Activated CD4-positive, alpha-beta T cell treated with anti-CD3 and anti-CD28 coated beads for 1 hour (primary cell): ENCODE measurements around the gene MARVELD3.
A peak's percentile ranks its signal among the peaks of the same experiment; 100 is the strongest.
"Not testable (repeated sequence)": the region's sequence is repeated elsewhere in the genome, so short reads cannot be mapped to it uniquely, and the experiment has no call there.

Experiments used
- DNase-seq: peaks from one replicate; pipeline ENCODE4 v3.0.0-alpha.2; 2020

The MARVELD3 gene

GRCh38 chr16:71626018-71626857, at the start of gene MARVELD3:
Gene MARVELD3, plus strand, starts transcription at chr16:71626184. Its CDS starts 46 bp downstream, at chr16:71626230.
- peak; percentile 14 for DNase-seq

- DNase-seq: no peak
These were observed 49.0 kb upstream of the MARVELD3 start, which contains the start of gene TAT for GRCh38 chr16:71576971-71577370. Gene TAT, minus strand, starts transcription at chr16:71577092. Its CDS starts 677 bp downstream, at chr16:71576415.

- not testable (repeated sequence) for DNase-seq
These were observed 43.5 kb upstream of the MARVELD3 start for GRCh38 chr16:71582553-71582848.

GRCh38 chr16:71584543-71585317, 41.3 kb upstream of the MARVELD3 start:
- DNase-seq: no peak

GRCh38 chr16:71585318-71585703, 40.7 kb upstream of the MARVELD3 start:
- DNase-seq: no peak

GRCh38 chr16:71589334-71589733, 36.6 kb upstream of the MARVELD3 start:
- not testable (repeated sequence) for DNase-seq

GRCh38 chr16:71590071-71590470, 35.9 kb upstream of the MARVELD3 start:
- DNase-seq: not testable (repeated sequence)

- DNase-seq: no peak
These were observed 35.4 kb upstream of the MARVELD3 start for GRCh38 chr16:71590584-71590983.

GRCh38 chr16:71591917-71592316, 34.1 kb upstream of the MARVELD3 start:
- DNase-seq: no peak

- DNase-seq: no peak
These were observed 32.7 kb upstream of the MARVELD3 start for GRCh38 chr16:71593048-71593999.

- DNase-seq: no peak
These were observed 31.9 kb upstream of the MARVELD3 start for GRCh38 chr16:71594000-71594646.

- not testable (repeated sequence) for DNase-seq
These were observed 30.6 kb upstream of the MARVELD3 start for GRCh38 chr16:71595340-71595826.

GRCh38 chr16:71598426-71598825, 27.6 kb upstream of the MARVELD3 start:
- DNase-seq: not testable (repeated sequence)

GRCh38 chr16:71600822-71601221, 25.2 kb upstream of the MARVELD3 start:
- no peak for DNase-seq

- DNase-seq: no peak
These were observed 16.9 kb upstream of the MARVELD3 start for GRCh38 chr16:71609066-71609465.

GRCh38 chr16:71610447-71610846, 15.5 kb upstream of the MARVELD3 start:
- no peak for DNase-seq

- DNase-seq: peak; percentile 69
These were observed 14.8 kb upstream of the MARVELD3 start for GRCh38 chr16:71610936-71611871.

- DNase-seq: not testable (repeated sequence)
These were observed 11.0 kb upstream of the MARVELD3 start for GRCh38 chr16:71614956-71615355.

GRCh38 chr16:71618429-71618828, 7.6 kb upstream of the MARVELD3 start:
- DNase-seq: no peak

- no peak for DNase-seq
These were observed 3.9 kb upstream of the MARVELD3 start for GRCh38 chr16:71622088-71622487.

- no peak for DNase-seq
These were observed 2.4 kb upstream of the MARVELD3 start for GRCh38 chr16:71623597-71623996.
